Ishikawa (cell line): ENCODE results near the gene GGCT.

Experiments used
- CEBPB ChIP-seq: IDR thresholded peaks from 2 replicates; pipeline ENCODE4 v1.6.1; 2012
- CREB1 ChIP-seq: IDR thresholded peaks from 2 replicates; pipeline ENCODE4 v1.6.1; 2012; ENCODE audit warnings: low read depth
- EGR1 ChIP-seq: IDR thresholded peaks from 2 replicates; pipeline ENCODE4 v1.6.1; 2012
- EP300 ChIP-seq: IDR thresholded peaks from 2 replicates; pipeline ENCODE4 v1.6.1; 2012; ENCODE audit warnings: borderline replicate concordance
- FOXM1 ChIP-seq: IDR thresholded peaks from 2 replicates; pipeline ENCODE4 v1.6.1; 2012; ENCODE audit warnings: low read depth, borderline replicate concordance
- MAX ChIP-seq: IDR thresholded peaks from 2 replicates; pipeline ENCODE4 v1.6.1; 2012
- NFIC ChIP-seq: IDR thresholded peaks from 2 replicates; pipeline ENCODE4 v1.6.1; 2012
- RAD21 ChIP-seq: IDR thresholded peaks from 2 replicates; pipeline ENCODE4 v1.6.1; 2012; ENCODE audit warnings: low read depth
- REST ChIP-seq: IDR thresholded peaks from 2 replicates; pipeline ENCODE4 v1.6.1; 2012; ENCODE audit warnings: low read depth, mild to moderate bottlenecking
- TAF1 ChIP-seq: IDR thresholded peaks from 2 replicates; pipeline ENCODE4 v1.6.1; 2012; ENCODE audit warnings: low read depth, mild to moderate bottlenecking
- TCF12 ChIP-seq: IDR thresholded peaks from 2 replicates; pipeline ENCODE4 v1.6.1; 2012; ENCODE audit warnings: low read depth
- TEAD4 ChIP-seq: IDR thresholded peaks from 2 replicates; pipeline ENCODE4 v1.6.1; 2012
- USF1 ChIP-seq: IDR thresholded peaks from 2 replicates; pipeline ENCODE4 v1.6.1; 2012
- YY1 ChIP-seq: IDR thresholded peaks from 2 replicates; pipeline ENCODE4 v1.6.1; 2012; ENCODE audit warnings: low read depth
- ZBTB7A ChIP-seq: IDR thresholded peaks from 2 replicates; pipeline ENCODE4 v1.6.1; 2012; ENCODE audit warnings: low read depth

Gene GGCT

GRCh38 chr7:30466266-30466665 is 38.4 kb downstream of the GGCT start:
- no peak for TF ChIP-seq YY1

GRCh38 chr7:30465811-30466180 is 38.8 kb downstream of the GGCT start:
- TF ChIP-seq CREB1: no peak
- no peak for TF ChIP-seq NFIC
- TF ChIP-seq EP300: no peak
- no peak for TF ChIP-seq USF1
- TF ChIP-seq RAD21: no peak
- TF ChIP-seq TAF1: no peak
- no peak for TF ChIP-seq TEAD4

GRCh38 chr7:30465046-30465810 is 39.4 kb downstream of the GGCT start:
- no peak for TF ChIP-seq FOXM1

- TF ChIP-seq MAX (no peak), TCF12 (no peak), RAD21 (no peak), FOXM1 (no peak)
These were observed 40.4 kb downstream of the GGCT start for GRCh38 chr7:30464231-30464671.

- TF ChIP-seq TEAD4 (no peak), TCF12 (no peak), FOXM1 (no peak), USF1 (no peak), CEBPB (no peak), ZBTB7A (no peak), TAF1 (no peak), MAX (no peak), YY1 (no peak), EGR1 (no peak), REST (no peak), EP300 (no peak), RAD21 (no peak)
These were observed 41.1 kb downstream of the GGCT start for GRCh38 chr7:30463405-30464145.

- no peak for TF ChIP-seq RAD21
- no peak for TF ChIP-seq CREB1
- TF ChIP-seq NFIC: no peak
- no peak for TF ChIP-seq EGR1
- no peak for TF ChIP-seq USF1
- no peak for TF ChIP-seq CEBPB
- TF ChIP-seq ZBTB7A: no peak
- no peak for TF ChIP-seq REST
- TF ChIP-seq TCF12: no peak
- no peak for TF ChIP-seq EP300
- TF ChIP-seq YY1: no peak
- no peak for TF ChIP-seq MAX
- TF ChIP-seq FOXM1: no peak
- no peak for TF ChIP-seq TAF1
These were observed 42.5 kb downstream of the GGCT start for GRCh38 chr7:30462179-30462578.
